OCI-LY7 (cell line): ENCODE results near the gene FANCC. TPM values are rescaled to one million over a fixed set of nuclear protein-coding genes. Genes with fewer than 3 reads are reported as not detected.

Source experiments
- BruUV-seq: library from RNA; stranded (reverse); fragments of 400-500 nt; replicated peaks from 2 replicates; lab custom pipeline; 2021; lab: Mats Ljungman, UMichigan
- CTCF ChIA-PET: fragments of 300-600 bp; sonication (Branson Sonifier 250); formaldehyde crosslinking; loops from one replicate; lab custom pipeline; 2022; ENCODE audit warnings: antibody characterized with exemption; ENCODE audit not compliant: unreplicated experiment; lab: Charles Lee
- POLR2A ChIA-PET: fragments of 300-600 bp; sonication (Branson Sonifier 250); formaldehyde crosslinking; loops from one replicate; lab custom pipeline; 2022; ENCODE audit warnings: antibody characterized with exemption; lab: Charles Lee
- DNase-seq: peaks from one replicate; pipeline ENCODE4 v3.0.0-alpha.2; 2015; ENCODE audit warnings: low spot score
- H2AFZ ChIP-seq: fragments of 200-600 bp; sonication (generic), shearing (Covaris generic); 2 replicates; pipeline ENCODE4 v1.6.1; 2014; ENCODE audit warnings: mild to moderate bottlenecking, antibody characterized with exemption, low read length, moderate library complexity
- H3K27ac ChIP-seq: fragments of 200-600 bp; sonication (generic); 2 replicates; pipeline ENCODE4 v1.5.1; 2014; ENCODE audit warnings: mixed run types, low read depth, mild to moderate bottlenecking, moderate library complexity, low read length, inconsistent platforms; ENCODE audit not compliant: poor library complexity, severe bottlenecking
- H3K36me3 ChIP-seq: fragments of 200-600 bp; sonication (generic); 2 replicates; pipeline ENCODE4 v1.6.1; 2014; ENCODE audit warnings: mild to moderate bottlenecking, antibody characterized with exemption, low read length, moderate library complexity, mixed read lengths; ENCODE audit not compliant: insufficient read depth
- H3K4me1 ChIP-seq: fragments of 200-600 bp; sonication (generic); 2 replicates; pipeline ENCODE4 v1.5.1; 2014; ENCODE audit warnings: mild to moderate bottlenecking, low read length; ENCODE audit not compliant: insufficient read depth, poor library complexity, severe bottlenecking
- H3K4me2 ChIP-seq: fragments of 200-600 bp; sonication (generic); 2 replicates; pipeline ENCODE4 v1.6.1; 2014; ENCODE audit warnings: mild to moderate bottlenecking, low read length
- H3K4me3 ChIP-seq: fragments of 200-600 bp; sonication (generic); 2 replicates; pipeline ENCODE4 v1.5.1; 2014; ENCODE audit warnings: mild to moderate bottlenecking, low read depth, low read length; ENCODE audit not compliant: poor library complexity, severe bottlenecking
- H3K79me2 ChIP-seq: fragments of 200-600 bp; sonication (generic); 2 replicates; pipeline ENCODE4 v1.6.1; 2016; ENCODE audit warnings: low read depth, mild to moderate bottlenecking, low read length, moderate library complexity, mixed read lengths; ENCODE audit not compliant: insufficient read depth
- H3K9me2 ChIP-seq: fragments of 200-600 bp; sonication (generic); 2 replicates; pipeline ENCODE4 v1.6.1; 2016; ENCODE audit warnings: mild to moderate bottlenecking, low read length, mixed read lengths; ENCODE audit not compliant: insufficient read depth
- H3K9me3 ChIP-seq: fragments of 200-600 bp; sonication (generic); 2 replicates; pipeline ENCODE4 v1.6.1; 2014; ENCODE audit warnings: mild to moderate bottlenecking, mixed run types, low read length, mixed read lengths
- H4K20me1 ChIP-seq: fragments of 200-600 bp; sonication (generic); 2 replicates; pipeline ENCODE4 v1.6.1; 2014; ENCODE audit warnings: mild to moderate bottlenecking, antibody characterized with exemption, low read length, moderate library complexity, mixed read lengths; ENCODE audit not compliant: insufficient read depth
- EZH2phosphoT487 ChIP-seq: fragments of 200-600 bp; sonication (generic); IDR thresholded peaks from 2 replicates; pipeline ENCODE4 v1.6.1; 2018; ENCODE audit warnings: low read depth, borderline replicate concordance, mild to moderate bottlenecking, mixed run types, antibody characterized with exemption, low read length, moderate library complexity, mixed read lengths
- intact Hi-C: fragments of 100-400 bp; cut with micrococcal nuclease; formaldehyde crosslinking; loops from one replicate; pipeline ENCODE4 v1.10.0; 2022; ENCODE audit not compliant: unreplicated experiment
- total RNA-seq, 2 experiments: library from RNA; depleted of rRNA in 1 of 2; stranded (reverse); fragments of >200 nt in 1 of 2; shearing (Covaris generic) in 1 of 2; gene quantifications; 2 replicates each; pipeline ENCODE4 v1.2.3, GENCODE V29; 2014 to 2022
- TF ChIP-seq, protein P1 (sequence below): fragments of 200-600 bp; sonication (generic); conservative IDR thresholded peaks from 2 replicates; pipeline ENCODE4 v1.5.1; 2014; ENCODE audit warnings: mild to moderate bottlenecking, antibody characterized with exemption, low read length, moderate library complexity, mixed read lengths

FANCC gene
- total RNA-seq, 2 experiments from 2014 or later = 13.9 to 28.7 TPM

DNA sequence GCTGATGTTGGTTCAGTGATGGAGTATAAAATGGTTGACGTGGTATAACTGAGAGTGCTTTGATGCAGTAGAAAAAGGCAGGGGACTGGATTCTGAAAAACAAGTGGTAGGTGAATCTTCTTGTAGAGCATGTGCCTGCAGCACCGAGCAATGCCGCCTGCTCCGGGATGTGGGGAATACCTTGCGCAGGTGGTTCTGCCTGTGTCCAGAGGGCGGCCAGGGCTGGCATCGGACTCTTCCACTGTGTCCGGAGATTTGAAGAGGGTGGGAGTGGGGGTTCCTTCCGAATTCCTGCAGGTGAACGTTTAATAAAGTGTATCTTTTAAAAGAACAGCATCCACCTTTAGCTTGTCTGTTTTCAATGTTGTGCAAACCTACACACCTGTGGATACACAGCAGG is 238.0 kb downstream of the FANCC start:
- H3K79me2 ChIP-seq = no peaks in the 10 kb centered on the region
- CTCF ChIA-PET = no interaction called here
- H3K4me1 ChIP-seq = no peaks in the 10 kb centered on the region
- no peak overlapping the region for H3K27ac ChIP-seq
- BruUV-seq = no TSS peak
- no peak for TF ChIP-seq EZH2phosphoT487
- TF ChIP-seq, protein P1, sequence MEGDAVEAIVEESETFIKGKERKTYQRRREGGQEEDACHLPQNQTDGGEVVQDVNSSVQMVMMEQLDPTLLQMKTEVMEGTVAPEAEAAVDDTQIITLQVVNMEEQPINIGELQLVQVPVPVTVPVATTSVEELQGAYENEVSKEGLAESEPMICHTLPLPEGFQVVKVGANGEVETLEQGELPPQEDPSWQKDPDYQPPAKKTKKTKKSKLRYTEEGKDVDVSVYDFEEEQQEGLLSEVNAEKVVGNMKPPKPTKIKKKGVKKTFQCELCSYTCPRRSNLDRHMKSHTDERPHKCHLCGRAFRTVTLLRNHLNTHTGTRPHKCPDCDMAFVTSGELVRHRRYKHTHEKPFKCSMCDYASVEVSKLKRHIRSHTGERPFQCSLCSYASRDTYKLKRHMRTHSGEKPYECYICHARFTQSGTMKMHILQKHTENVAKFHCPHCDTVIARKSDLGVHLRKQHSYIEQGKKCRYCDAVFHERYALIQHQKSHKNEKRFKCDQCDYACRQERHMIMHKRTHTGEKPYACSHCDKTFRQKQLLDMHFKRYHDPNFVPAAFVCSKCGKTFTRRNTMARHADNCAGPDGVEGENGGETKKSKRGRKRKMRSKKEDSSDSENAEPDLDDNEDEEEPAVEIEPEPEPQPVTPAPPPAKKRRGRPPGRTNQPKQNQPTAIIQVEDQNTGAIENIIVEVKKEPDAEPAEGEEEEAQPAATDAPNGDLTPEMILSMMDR = no peak
- no peaks in the 10 kb centered on the region for H3K36me3 ChIP-seq
- no peaks in the 10 kb centered on the region for H3K9me3 ChIP-seq
- POLR2A ChIA-PET = no interaction called here
- H4K20me1 ChIP-seq = no peaks in the 10 kb centered on the region
- no peak overlapping the region for H3K4me2 ChIP-seq
- intact Hi-C loops = loop anchor here (10.0 kb wide), 1 partner anchor 65 kb away; no protein-coding TSS in a partner anchor
- H3K4me3 ChIP-seq = no peak overlapping the region
- no peak for DNase-seq
- H2AFZ ChIP-seq = no peak overlapping the region
- no peaks in the 10 kb centered on the region for H3K9me2 ChIP-seq

DNA sequence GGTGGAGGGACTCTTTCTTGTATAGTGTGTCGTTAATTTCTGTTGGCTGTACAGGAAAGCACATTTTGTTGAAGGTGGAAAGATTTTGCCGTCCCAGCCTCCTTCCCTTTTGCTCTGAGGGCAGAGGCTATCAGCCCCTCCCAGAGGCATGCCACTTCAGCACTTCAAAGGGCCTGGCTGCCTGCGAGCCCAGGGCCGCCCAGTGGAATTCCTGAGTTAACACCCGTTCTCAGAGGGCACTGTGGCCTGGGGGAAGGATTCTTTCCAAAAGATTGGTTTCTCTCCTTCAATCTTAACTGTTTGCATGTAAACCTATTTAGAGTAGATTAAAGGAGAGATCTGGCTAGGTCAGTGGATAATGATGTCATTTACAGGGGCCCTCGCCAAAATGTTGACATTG is 238.6 kb downstream of the FANCC start:
- no peaks in the 10 kb centered on the region for H3K36me3 ChIP-seq
- no peaks in the 10 kb centered on the region for H3K9me3 ChIP-seq
- TF ChIP-seq EZH2phosphoT487 = no peak
- TF ChIP-seq, protein P1 = no peak
- no peaks in the 10 kb centered on the region for H3K4me1 ChIP-seq
- no peak overlapping the region for H3K4me2 ChIP-seq
- H3K27ac ChIP-seq = no peak overlapping the region
- no TSS peak for BruUV-seq
- H2AFZ ChIP-seq = no peak overlapping the region
- POLR2A ChIA-PET = no interaction called here
- no peaks in the 10 kb centered on the region for H3K9me2 ChIP-seq
- CTCF ChIA-PET = no interaction called here
- H3K4me3 ChIP-seq = no peak overlapping the region
- no peaks in the 10 kb centered on the region for H4K20me1 ChIP-seq
- intact Hi-C loops = loop anchor here (10.0 kb wide), 1 partner anchor 64 kb away; no protein-coding TSS in a partner anchor
- no peak for DNase-seq
- no peaks in the 10 kb centered on the region for H3K79me2 ChIP-seq

- intact Hi-C loops = loop anchor here (10.0 kb wide), 1 partner anchor 64 kb away; no protein-coding TSS in a partner anchor
Observed at GRCh38 chr9:95078511-95078910, 239.0 kb downstream of the FANCC start.

More at GRCh38 chr9:95078511-95078910, 239.0 kb downstream of the FANCC start:
- TF ChIP-seq EZH2phosphoT487 = no peak
- TF ChIP-seq, protein P1 = no peak
- ChIA-PET POLR2A (no interaction called here), CTCF (no interaction called here)
- Histone ChIP-seq H3K9me2 (no peaks in the 10 kb centered on the region), H3K9me3 (no peaks in the 10 kb centered on the region), H2AFZ (no peak overlapping the region), H4K20me1 (no peaks in the 10 kb centered on the region), H3K4me3 (no peak overlapping the region), H3K4me2 (no peak overlapping the region), H3K79me2 (no peaks in the 10 kb centered on the region), H3K27ac (no peak overlapping the region), H3K36me3 (no peaks in the 10 kb centered on the region), H3K4me1 (no peaks in the 10 kb centered on the region)
- no TSS peak for BruUV-seq
- DNase-seq = no peak
